ENCODE data around the gene STK38. TPM values are rescaled to one million over a fixed set of nuclear protein-coding genes. Genes with fewer than 3 reads are reported as not detected.

The STK38 gene
- total and polyA plus RNA-seq, 9 of the 15 experiments (the other 6 are each of a cell fraction or from before 2014, with no cell fraction given), result 5.7 to 28.7 (median 19.5) TPM

- no peaks in the 10 kb centered on the region; the same call in 1 of the 2 replicates for H4K20me1 ChIP-seq (replicated peaks; ENCODE audit: control insufficient read depth, insufficient read depth, low read length)
- in situ Hi-C loops (cut with MboI), result no loop called here
- no peak overlapping the region for H3K4me2 ChIP-seq (ENCODE audit: insufficient read depth, low read length)
- WGBS (ENCODE audit: insufficient coverage, low coverage, missing lambda C conversion rate), result 68% methylated on average over 1 of the region's 1 CpG
- no peaks in the 10 kb centered on the region for H3K9me1 ChIP-seq (ENCODE audit: control insufficient read depth, insufficient read depth, low read length)
- no peaks in the 10 kb centered on the region; a peak in 3 of 5 replicates for H3K4me1 ChIP-seq (replicated peaks in 1 of 2; ENCODE audit: control insufficient read depth in 2 of 2, insufficient read depth in 2 of 2, low read length in 2 of 2)
- no peaks in the 10 kb centered on the region; the same call in 1 of the 2 replicates for H3K9me3 ChIP-seq (replicated peaks; ENCODE audit: control insufficient read depth, insufficient read depth, low read depth, low read length)
- no peak overlapping the region for H3K9ac ChIP-seq (ENCODE audit: insufficient read depth in 1 of 2, low read depth in 2 of 2, low read length in 2 of 2)
- intact Hi-C loops (cut with micrococcal nuclease), result no loop called here
- no peak overlapping the region for H2AFZ ChIP-seq (ENCODE audit: low read depth, low read length)
- H3K36me3 ChIP-seq (ENCODE audit: control insufficient read depth, insufficient read depth, low read length), result peaks cover 15% of the 10 kb centered on the region; the same call in 2 of the 3 replicates
- no peak overlapping the region for H3K27ac ChIP-seq (ENCODE audit: extremely low read depth, low read depth, low read length)
- H3K27me3 ChIP-seq (ENCODE audit: control insufficient read depth in 2 of 2, insufficient read depth in 2 of 2, low read length in 2 of 2), result no peaks in the 10 kb centered on the region
- peaks cover 90% of the 10 kb centered on the region for H3K79me2 ChIP-seq (ENCODE audit: control insufficient read depth, insufficient read depth, low read length)
- ATAC-seq (no peak; the same call in 2 of the 3 replicates), DNase-seq (ENCODE audit: extremely low read depth in 1 of 4, low spot score in 3 of 4) (no peak), FAIRE-seq (no peak)
- BruUV-seq (replicated peaks), result no TSS peak
- ChIA-PET POLR2A (interaction anchor here (0.6 to 2.8 kb wide), 3 partner anchors 10 to 46 kb away, joined by 3 to 16 read pairs (median 10); no protein-coding TSS in a partner anchor), CTCF (ENCODE audit: low intra/inter-chr PET ratio) (no interaction called here)
- H3K4me3 ChIP-seq, result no peak overlapping the region
- no peak for TF ChIP-seq CREM (IDR thresholded peaks at IDR 0.05; ENCODE audit: low read depth)
- no peak for TF ChIP-seq SETDB1 (IDR thresholded peaks at IDR 0.05; ENCODE audit: low read length)
- no peak for TF ChIP-seq ETV6 (IDR thresholded peaks at IDR 0.05; ENCODE audit: borderline replicate concordance in 1 of 2, low read depth in 2 of 2, low read length in 1 of 2)
- TF ChIP-seq ETV6 (CRISPR knock-in tag; IDR thresholded peaks at IDR 0.05; ENCODE audit: borderline replicate concordance), result no peak
- no peak for TF ChIP-seq ATF6 (CRISPR knock-in tag; IDR thresholded peaks at IDR 0.05)
- no peak for TF ChIP-seq CREB3L1 (IDR thresholded peaks at IDR 0.05; ENCODE audit: borderline replicate concordance, low read depth)
- TF ChIP-seq HMGN3 (IDR thresholded peaks at IDR 0.05; ENCODE audit: borderline replicate concordance, extremely low read depth, insufficient read length, low read depth, low read length), result no peak
- no peak for TF ChIP-seq THAP12 (CRISPR knock-in tag; IDR thresholded peaks at IDR 0.05)
- TF ChIP-seq MAFF (IDR thresholded peaks at IDR 0.05; ENCODE audit: low read length), result no peak
- TF ChIP-seq SRSF9 (IDR thresholded peaks at IDR 0.05; ENCODE audit: borderline replicate concordance, low read depth, low read length), result no peak
- TF ChIP-seq IRF2 (CRISPR knock-in tag; IDR thresholded peaks at IDR 0.05), result no peak
- no peak for TF ChIP-seq GTF3C2 (IDR thresholded peaks at IDR 0.05; ENCODE audit: borderline replicate concordance, extremely low read depth, insufficient read length)
Observed at GRCh38 chr6:36463676-36464075, 83.6 kb downstream of the STK38 start.

Data from K562 (cell line).